ENCODE measurements around the gene PCK1. TPM values are rescaled to one million over a fixed set of nuclear protein-coding genes. Genes with fewer than 3 reads are reported as not detected.

Gene PCK1
- total RNA-seq, 1 experiment from 2014 or later = not detected

Other genes with a start within 250 kb of the PCK1 start
- not detected in 2 replicates for gene SPO11, start 231.3 kb upstream of the PCK1 start, total RNA-seq (2014; rRNA removed)
- gene RAE1, start 209.9 kb upstream of the PCK1 start, total RNA-seq (2014; rRNA removed) = 39.1 and 41.2 TPM in 2 replicates
- 7.4 and 8.6 TPM in 2 replicates for gene RBM38, start 169.7 kb upstream of the PCK1 start, total RNA-seq (2014; rRNA removed)
- gene CTCFL, start 36.0 kb upstream of the PCK1 start, total RNA-seq (2014; rRNA removed) = not detected in 2 replicates
- not detected in 2 replicates for gene ZBP1, start 59.3 kb downstream of the PCK1 start, total RNA-seq (2014; rRNA removed)
- 2.4 and 2.8 TPM in 2 replicates for gene PMEPA1, start 148.9 kb downstream of the PCK1 start, total RNA-seq (2014; rRNA removed)